A549 (cell line): ENCODE results near the gene MARS1.

Source experiments
- EP300 ChIP-seq, 2 experiments: fragments of >200 bp; sonication (Bioruptor Twin); formaldehyde crosslinking; IDR thresholded peaks; 2 replicates in 1 of 2; 3 replicates in 1 of 2; pipeline ENCODE4 v1.6.1; 2016 to 2017
- HDAC2 ChIP-seq: fragments of 200-600 bp; sonication (generic); IDR thresholded peaks from 2 replicates; pipeline ENCODE4 v1.6.1; 2016
- HOXA7 ChIP-seq: fragments of 250-450 bp; sonication (Bioruptor Pico); IDR thresholded peaks from 2 replicates; pipeline ENCODE4 v1.5.0; 2020; ENCODE audit warnings: mild to moderate bottlenecking, moderate library complexity
- HOXB5 ChIP-seq: fragments of 250-450 bp; sonication (Bioruptor Pico); IDR thresholded peaks from 2 replicates; pipeline ENCODE4 v1.5.0; 2020; ENCODE audit warnings: mild to moderate bottlenecking, moderate library complexity
- PHF8 ChIP-seq: fragments of 200-600 bp; sonication (generic); IDR thresholded peaks from 2 replicates; pipeline ENCODE4 v1.6.1; 2016; ENCODE audit warnings: low read depth, mild to moderate bottlenecking, antibody characterized with exemption, moderate library complexity, borderline replicate concordance
- POLR2A ChIP-seq: IDR thresholded peaks from 2 replicates; pipeline ENCODE4 v1.6.1; 2012; ENCODE audit warnings: mild to moderate bottlenecking, low read length
- RAD21 ChIP-seq, 2 experiments: fragments of >200 bp in 1 of 2; sonication (Bioruptor Twin) in 1 of 2; formaldehyde crosslinking in 1 of 2; IDR thresholded peaks in 1 of 2; conservative IDR thresholded peaks in 1 of 2; 2 replicates in 1 of 2; 3 replicates in 1 of 2; pipeline ENCODE4 v1.6.1; 2012 to 2018; ENCODE audit warnings: inconsistent platforms in 1 of 2
- RCOR1 ChIP-seq: fragments of 150-350 bp; IDR thresholded peaks from 2 replicates; pipeline ENCODE4 v1.6.1; 2014; ENCODE audit warnings: antibody characterized with exemption, low read length, low read depth
- RFX5 ChIP-seq: fragments of 450-650 bp; IDR thresholded peaks from 2 replicates; pipeline ENCODE4 v1.7.1; 2014; ENCODE audit warnings: antibody characterized with exemption, mild to moderate bottlenecking, moderate library complexity
- SMC3 ChIP-seq: fragments of >200 bp; sonication (Bioruptor Twin); formaldehyde crosslinking; IDR thresholded peaks from 3 replicates; pipeline ENCODE4 v1.6.1; 2018; ENCODE audit warnings: inconsistent platforms
- TF ChIP-seq, protein P1 (sequence below): fragments of >200 bp; sonication (Bioruptor Twin); formaldehyde crosslinking; IDR thresholded peaks from 3 replicates; pipeline ENCODE4 v1.5.1; 2016
- TF ChIP-seq, protein P2 (sequence below): fragments of 150-350 bp; IDR thresholded peaks from 2 replicates; pipeline ENCODE4 v1.6.1; 2014; ENCODE audit warnings: low read depth, mild to moderate bottlenecking, low read length
- TF ChIP-seq, protein P3 (sequence below): fragments of >200 bp; sonication (Bioruptor Twin); formaldehyde crosslinking; IDR thresholded peaks from 3 replicates; pipeline ENCODE4 v1.6.1; 2016

DNA sequence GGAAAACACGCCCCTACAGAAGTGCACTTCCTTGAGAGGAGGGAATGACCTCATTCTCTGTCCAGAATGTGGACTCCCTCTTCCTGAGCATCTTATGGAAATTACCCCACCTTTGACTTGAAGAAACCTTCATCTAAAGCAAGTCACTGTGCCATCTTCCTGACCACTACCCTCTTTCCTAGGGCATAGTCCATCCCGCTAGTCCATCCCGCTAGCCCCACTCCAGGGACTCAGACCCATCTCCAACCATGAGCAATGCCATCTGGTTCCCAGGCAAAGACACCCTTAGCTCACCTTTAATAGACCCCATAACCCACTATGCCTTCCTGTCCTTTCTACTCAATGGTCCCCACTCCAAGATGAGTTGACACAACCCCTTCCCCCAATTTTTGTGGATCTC, 37.8 kb upstream of the MARS1 start:
- TF ChIP-seq POLR2A (no peak), RFX5 (no peak), HOXA7 (CRISPR knock-in tag) (no peak), RAD21 (conservative IDR thresholded peaks at IDR 0.05 in 1 of 2, IDR thresholded peaks at IDR 0.05 in 1 of 2) (no peak), PHF8 (no peak), EP300 (IDR thresholded peaks at IDR 0.05) (no peak), SMC3 (no peak), RCOR1 (no peak), HDAC2 (no peak), HOXB5 (CRISPR knock-in tag) (no peak)
- TF ChIP-seq, protein P1, sequence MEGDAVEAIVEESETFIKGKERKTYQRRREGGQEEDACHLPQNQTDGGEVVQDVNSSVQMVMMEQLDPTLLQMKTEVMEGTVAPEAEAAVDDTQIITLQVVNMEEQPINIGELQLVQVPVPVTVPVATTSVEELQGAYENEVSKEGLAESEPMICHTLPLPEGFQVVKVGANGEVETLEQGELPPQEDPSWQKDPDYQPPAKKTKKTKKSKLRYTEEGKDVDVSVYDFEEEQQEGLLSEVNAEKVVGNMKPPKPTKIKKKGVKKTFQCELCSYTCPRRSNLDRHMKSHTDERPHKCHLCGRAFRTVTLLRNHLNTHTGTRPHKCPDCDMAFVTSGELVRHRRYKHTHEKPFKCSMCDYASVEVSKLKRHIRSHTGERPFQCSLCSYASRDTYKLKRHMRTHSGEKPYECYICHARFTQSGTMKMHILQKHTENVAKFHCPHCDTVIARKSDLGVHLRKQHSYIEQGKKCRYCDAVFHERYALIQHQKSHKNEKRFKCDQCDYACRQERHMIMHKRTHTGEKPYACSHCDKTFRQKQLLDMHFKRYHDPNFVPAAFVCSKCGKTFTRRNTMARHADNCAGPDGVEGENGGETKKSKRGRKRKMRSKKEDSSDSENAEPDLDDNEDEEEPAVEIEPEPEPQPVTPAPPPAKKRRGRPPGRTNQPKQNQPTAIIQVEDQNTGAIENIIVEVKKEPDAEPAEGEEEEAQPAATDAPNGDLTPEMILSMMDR, result no peak
- TF ChIP-seq, protein P2, sequence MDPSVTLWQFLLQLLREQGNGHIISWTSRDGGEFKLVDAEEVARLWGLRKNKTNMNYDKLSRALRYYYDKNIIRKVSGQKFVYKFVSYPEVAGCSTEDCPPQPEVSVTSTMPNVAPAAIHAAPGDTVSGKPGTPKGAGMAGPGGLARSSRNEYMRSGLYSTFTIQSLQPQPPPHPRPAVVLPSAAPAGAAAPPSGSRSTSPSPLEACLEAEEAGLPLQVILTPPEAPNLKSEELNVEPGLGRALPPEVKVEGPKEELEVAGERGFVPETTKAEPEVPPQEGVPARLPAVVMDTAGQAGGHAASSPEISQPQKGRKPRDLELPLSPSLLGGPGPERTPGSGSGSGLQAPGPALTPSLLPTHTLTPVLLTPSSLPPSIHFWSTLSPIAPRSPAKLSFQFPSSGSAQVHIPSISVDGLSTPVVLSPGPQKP, result no peak
- TF ChIP-seq, protein P3, sequence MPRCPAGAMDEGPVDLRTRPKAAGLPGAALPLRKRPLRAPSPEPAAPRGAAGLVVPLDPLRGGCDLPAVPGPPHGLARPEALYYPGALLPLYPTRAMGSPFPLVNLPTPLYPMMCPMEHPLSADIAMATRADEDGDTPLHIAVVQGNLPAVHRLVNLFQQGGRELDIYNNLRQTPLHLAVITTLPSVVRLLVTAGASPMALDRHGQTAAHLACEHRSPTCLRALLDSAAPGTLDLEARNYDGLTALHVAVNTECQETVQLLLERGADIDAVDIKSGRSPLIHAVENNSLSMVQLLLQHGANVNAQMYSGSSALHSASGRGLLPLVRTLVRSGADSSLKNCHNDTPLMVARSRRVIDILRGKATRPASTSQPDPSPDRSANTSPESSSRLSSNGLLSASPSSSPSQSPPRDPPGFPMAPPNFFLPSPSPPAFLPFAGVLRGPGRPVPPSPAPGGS, result no peak
